ENCODE measurements around the gene MRPL2.

DNA sequence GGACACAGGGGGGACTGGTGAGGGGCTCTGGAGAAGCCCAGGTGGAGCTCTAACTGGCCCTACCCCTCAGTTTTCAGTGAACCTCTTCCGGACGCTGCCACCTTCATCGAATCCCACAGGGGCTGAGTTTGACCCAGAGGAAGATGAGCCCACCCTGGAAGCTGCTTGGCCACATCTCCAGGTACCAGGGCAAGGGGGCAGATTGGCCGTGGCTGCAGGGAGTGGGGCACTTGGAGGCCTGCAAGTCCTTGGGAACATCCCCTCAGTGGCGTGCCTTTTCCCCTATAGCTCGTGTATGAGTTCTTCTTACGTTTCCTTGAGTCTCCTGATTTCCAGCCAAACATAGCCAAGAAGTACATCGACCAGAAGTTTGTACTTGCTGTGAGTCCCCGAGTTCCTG, 52.1 kb downstream of the MRPL2 start:
- no peak for TF ChIP-seq POLR2A (IDR thresholded peaks at IDR 0.05)
- TF ChIP-seq, protein P1, sequence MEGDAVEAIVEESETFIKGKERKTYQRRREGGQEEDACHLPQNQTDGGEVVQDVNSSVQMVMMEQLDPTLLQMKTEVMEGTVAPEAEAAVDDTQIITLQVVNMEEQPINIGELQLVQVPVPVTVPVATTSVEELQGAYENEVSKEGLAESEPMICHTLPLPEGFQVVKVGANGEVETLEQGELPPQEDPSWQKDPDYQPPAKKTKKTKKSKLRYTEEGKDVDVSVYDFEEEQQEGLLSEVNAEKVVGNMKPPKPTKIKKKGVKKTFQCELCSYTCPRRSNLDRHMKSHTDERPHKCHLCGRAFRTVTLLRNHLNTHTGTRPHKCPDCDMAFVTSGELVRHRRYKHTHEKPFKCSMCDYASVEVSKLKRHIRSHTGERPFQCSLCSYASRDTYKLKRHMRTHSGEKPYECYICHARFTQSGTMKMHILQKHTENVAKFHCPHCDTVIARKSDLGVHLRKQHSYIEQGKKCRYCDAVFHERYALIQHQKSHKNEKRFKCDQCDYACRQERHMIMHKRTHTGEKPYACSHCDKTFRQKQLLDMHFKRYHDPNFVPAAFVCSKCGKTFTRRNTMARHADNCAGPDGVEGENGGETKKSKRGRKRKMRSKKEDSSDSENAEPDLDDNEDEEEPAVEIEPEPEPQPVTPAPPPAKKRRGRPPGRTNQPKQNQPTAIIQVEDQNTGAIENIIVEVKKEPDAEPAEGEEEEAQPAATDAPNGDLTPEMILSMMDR (IDR thresholded peaks at IDR 0.05) = no peak

Measured in body of pancreas (tissue), 4 donors.